SU-DHL-6 (cell line): ENCODE data around the gene ATP8A1.

Source experiments
- EZH2phosphoT487 ChIP-seq: fragments of 200-600 bp; sonication (generic), shearing (Covaris generic); conservative IDR thresholded peaks from 2 replicates; pipeline ENCODE4 v1.6.1; 2018; ENCODE audit warnings: mild to moderate bottlenecking, antibody characterized with exemption, low read length, moderate library complexity, mixed read lengths
- TF ChIP-seq, protein P1 (sequence below): fragments of 200-600 bp; sonication (generic); IDR thresholded peaks from one replicate; pipeline ENCODE4 v1.5.1; 2017; ENCODE audit warnings: antibody characterized with exemption, mild to moderate bottlenecking, low read length, moderate library complexity; ENCODE audit not compliant: insufficient read depth, poor library complexity, severe bottlenecking

DNA sequence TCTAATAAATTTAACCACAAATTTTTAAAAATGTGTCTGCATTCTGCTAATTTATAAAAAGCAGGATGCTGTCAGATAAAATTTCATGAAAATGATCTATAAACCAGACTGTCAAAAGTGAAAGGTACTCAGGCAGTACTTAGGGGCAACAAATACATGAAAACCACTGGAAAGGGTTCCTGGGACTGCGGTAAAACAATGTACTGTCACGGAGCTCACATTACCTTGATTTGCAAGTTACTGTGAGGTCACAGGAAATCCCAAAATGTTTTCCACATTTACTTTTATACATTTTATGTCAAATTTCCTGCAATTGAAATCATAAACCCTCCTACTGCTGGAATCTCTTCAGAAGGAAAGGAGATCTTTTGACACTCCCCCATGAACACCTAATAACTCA is 214.3 kb downstream of the ATP8A1 start:
- TF ChIP-seq, protein P1, sequence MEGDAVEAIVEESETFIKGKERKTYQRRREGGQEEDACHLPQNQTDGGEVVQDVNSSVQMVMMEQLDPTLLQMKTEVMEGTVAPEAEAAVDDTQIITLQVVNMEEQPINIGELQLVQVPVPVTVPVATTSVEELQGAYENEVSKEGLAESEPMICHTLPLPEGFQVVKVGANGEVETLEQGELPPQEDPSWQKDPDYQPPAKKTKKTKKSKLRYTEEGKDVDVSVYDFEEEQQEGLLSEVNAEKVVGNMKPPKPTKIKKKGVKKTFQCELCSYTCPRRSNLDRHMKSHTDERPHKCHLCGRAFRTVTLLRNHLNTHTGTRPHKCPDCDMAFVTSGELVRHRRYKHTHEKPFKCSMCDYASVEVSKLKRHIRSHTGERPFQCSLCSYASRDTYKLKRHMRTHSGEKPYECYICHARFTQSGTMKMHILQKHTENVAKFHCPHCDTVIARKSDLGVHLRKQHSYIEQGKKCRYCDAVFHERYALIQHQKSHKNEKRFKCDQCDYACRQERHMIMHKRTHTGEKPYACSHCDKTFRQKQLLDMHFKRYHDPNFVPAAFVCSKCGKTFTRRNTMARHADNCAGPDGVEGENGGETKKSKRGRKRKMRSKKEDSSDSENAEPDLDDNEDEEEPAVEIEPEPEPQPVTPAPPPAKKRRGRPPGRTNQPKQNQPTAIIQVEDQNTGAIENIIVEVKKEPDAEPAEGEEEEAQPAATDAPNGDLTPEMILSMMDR: no peak
- TF ChIP-seq EZH2phosphoT487: no peak
